Stimulated activated naive CD8-positive, alpha-beta T cell treated with anti-CD3 and anti-CD28 coated beads, Interleukin-15, Interleukin-2, amounts not matched to agents 100 ng/mL and 50 ng/mL, for 24 hours (primary cell): ENCODE results near the gene WDR76.
A peak's percentile ranks its signal among the peaks of the same experiment; 100 is the strongest.

Source experiments
- H3K27ac Mint-ChIP-seq: one replicate; pipeline ENCODE4 v1.8.0; 2021; ENCODE audit warnings: mild to moderate bottlenecking, mixed read lengths
- H3K27me3 Mint-ChIP-seq: one replicate; pipeline ENCODE4 v1.8.0; 2021; ENCODE audit warnings: mixed read lengths
- H3K36me3 Mint-ChIP-seq: one replicate; pipeline ENCODE4 v1.8.0; 2021; ENCODE audit warnings: low read depth, mixed read lengths
- H3K4me1 Mint-ChIP-seq: one replicate; pipeline ENCODE4 v1.8.0; 2021; ENCODE audit warnings: low read depth, mixed read lengths
- H3K4me3 Mint-ChIP-seq: one replicate; pipeline ENCODE4 v1.8.0; 2021; ENCODE audit warnings: mild to moderate bottlenecking, mixed read lengths
- H3K9me3 Mint-ChIP-seq: one replicate; pipeline ENCODE4 v1.8.0; 2021; ENCODE audit warnings: mixed read lengths

The WDR76 gene

DNA sequence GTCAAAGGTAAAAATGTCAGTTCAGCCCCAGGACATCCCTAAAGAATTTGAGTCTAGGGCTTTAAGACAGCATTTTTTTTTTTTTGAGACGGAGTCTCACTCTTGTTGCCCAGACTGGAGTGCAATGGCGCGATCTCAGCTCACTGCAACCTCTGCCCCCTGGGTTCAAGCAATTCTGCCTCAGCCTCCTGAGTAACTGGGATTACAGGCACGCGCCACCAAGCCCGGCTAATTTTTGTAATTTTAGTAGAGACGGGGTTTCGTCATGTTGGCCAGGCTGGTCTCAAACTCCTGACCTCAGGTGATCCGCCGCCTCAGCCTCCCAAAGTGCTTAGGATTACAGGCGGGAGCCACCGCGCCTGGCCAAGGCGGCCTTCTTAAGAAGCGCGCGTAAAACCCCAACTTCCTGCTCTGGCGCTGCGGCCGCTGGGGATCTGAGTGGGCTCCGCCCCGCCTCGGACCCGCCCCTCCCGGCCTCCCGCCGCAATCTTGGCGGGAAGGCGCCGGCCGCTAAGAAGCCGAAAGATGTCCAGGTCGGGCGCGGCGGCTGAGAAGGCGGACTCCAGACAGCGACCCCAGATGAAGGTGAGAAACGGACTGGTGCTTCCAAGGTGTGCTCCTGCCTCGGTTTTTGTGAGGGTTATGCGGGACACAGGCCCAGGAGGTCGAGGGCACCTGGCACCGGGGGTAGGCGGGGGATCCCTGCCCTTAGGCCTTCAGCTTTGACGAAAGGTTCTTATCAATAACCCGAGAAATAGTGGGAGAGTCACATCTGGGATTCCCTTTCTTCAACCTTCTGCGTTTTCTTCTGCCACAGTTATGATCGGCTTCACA is at the start of gene WDR76:
WDR76 (plus strand) TSS at position 495 of the 834 bp plus-strand sequence; CDS start at position 526, 31 bp downstream.
- H3K27me3 Mint-ChIP-seq: no peaks in the 10 kb centered on the region
- peak within 1 kb of the TSS; percentile 75 for H3K27ac Mint-ChIP-seq
- peak within 1 kb of the TSS; percentile 89 for H3K4me3 Mint-ChIP-seq
- H3K4me1 Mint-ChIP-seq: peaks cover 66% of the 10 kb centered on the region
- H3K9me3 Mint-ChIP-seq: peaks cover 4% of the 10 kb centered on the region
- peaks cover 38% of the 10 kb centered on the region for H3K36me3 Mint-ChIP-seq

DNA sequence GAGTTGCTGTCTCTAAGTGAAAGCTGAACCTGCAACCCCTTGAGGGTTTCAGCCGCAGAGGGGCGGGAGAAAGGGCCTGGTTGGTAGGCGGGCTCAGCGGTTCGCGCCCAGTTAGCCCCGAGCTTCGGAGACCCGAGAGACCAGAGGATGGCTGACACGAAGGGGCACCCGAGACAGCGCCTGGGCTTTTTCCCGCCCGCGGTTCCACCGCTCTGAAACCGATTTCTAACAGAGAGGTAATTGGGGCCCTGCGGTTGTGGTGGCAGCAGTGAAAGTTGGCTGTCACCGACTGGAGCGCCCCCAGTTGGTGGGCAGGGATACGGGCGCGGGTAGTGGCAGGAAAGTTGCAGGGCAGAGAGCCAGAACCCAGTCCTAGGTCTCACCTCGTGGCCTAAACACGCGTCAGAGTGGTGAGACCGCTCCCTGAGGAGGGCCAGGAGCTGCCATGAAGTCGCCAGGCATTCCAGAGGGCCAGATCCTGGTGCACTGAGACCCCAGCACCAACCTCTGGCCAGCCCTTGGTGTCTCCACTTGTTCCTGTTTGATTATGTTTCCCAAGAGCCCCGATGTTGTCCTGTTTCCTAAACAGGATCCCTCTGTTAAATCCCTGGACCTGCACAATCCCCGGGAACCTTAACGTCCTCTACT is 49.4 kb upstream of the WDR76 start:
- H3K27ac Mint-ChIP-seq: peak overlapping the region; percentile 92
- peaks cover 19% of the 10 kb centered on the region for H3K36me3 Mint-ChIP-seq
- no peaks in the 10 kb centered on the region for H3K9me3 Mint-ChIP-seq
- H3K4me3 Mint-ChIP-seq: peak overlapping the region; percentile 85
- peaks cover 37% of the 10 kb centered on the region for H3K4me1 Mint-ChIP-seq
- H3K27me3 Mint-ChIP-seq: no peaks in the 10 kb centered on the region

DNA sequence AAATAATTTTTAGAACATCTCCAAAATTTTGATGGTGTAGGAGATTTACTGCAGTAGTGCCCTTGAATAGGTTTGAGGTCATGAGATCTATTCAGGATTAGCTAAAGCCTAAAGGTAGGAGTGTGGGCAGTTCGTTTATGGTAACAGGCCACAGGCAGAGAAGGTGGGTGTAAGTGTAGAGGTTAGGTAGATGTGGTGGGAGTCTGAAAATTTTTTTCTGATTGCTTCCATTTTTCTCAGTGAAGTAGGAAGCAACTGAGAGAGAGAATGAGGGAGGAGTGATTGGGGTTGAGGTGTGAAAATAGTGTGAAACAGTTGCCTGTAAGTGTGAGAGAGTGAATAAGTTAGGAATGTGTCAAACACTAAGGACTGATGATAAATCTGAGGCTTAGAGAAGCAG is 47.8 kb upstream of the WDR76 start:
- H3K27me3 Mint-ChIP-seq: no peaks in the 10 kb centered on the region
- H3K4me3 Mint-ChIP-seq: no peak overlapping the region
- H3K9me3 Mint-ChIP-seq: no peaks in the 10 kb centered on the region
- H3K36me3 Mint-ChIP-seq: peaks cover 9% of the 10 kb centered on the region
- peaks cover 37% of the 10 kb centered on the region for H3K4me1 Mint-ChIP-seq
- peak overlapping the region; percentile 6 for H3K27ac Mint-ChIP-seq

DNA sequence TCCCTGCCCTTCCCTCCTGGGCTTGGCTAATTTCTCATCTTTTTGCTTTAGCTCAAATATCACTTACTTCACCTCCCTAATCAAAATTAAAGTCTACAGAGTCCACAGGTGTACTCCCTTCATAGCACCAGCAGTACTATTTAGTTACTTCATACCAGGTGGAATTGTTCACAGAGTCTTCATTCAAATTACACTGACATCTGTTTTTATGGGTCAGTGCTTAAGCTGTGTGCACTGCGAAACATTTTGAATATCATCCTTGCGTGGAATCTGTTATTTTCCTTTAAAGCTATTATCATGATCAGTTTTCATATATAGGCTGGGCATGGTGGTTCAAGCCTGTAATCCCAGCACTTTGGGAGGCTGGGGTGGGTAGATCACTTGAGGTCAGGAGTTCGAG is 37.4 kb upstream of the WDR76 start:
- H3K4me1 Mint-ChIP-seq: peaks cover 25% of the 10 kb centered on the region
- no peaks in the 10 kb centered on the region for H3K27me3 Mint-ChIP-seq
- no peaks in the 10 kb centered on the region for H3K9me3 Mint-ChIP-seq
- no peak overlapping the region for H3K27ac Mint-ChIP-seq
- H3K36me3 Mint-ChIP-seq: peaks cover 18% of the 10 kb centered on the region
- no peak overlapping the region for H3K4me3 Mint-ChIP-seq

DNA sequence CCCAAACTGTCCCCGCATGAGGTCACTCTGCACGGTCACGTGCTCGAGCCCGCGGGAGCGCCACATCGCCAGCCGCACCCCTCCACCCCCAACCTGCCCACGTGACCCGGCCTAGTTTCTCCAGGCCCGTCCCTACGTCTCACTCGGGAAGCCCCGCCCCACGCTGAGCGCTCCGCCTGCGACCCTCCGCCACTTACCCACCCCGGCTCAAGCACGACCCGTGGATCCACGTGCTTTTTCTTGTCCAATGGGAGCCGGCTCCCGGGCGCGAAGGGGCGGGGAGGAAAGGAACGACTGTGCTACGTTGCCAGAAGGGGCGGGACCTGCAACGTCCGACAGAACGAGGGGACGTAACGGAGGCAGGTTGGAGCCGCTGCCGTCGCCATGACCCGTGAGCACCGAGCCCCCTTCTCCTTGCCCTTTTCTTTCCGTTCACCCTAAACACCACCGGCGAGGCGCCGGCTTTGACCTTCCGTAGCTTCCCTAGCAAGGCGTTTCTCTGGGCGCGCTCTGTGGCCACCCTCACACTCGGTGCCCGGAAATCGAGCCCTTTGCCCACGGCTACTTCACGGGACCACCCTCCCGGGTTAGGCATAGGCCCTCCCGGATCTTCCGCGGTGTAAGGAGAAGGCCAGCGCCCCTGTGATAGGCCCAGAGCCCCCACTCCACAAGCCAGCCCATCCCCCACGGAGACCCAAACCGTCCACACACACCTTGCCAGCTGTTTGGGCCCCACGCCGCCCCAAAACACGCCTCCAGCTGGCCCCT is 34.6 kb upstream of the WDR76 start, which contains the start of gene SERF2:
SERF2 (plus strand) TSS at position 328 of the 768 bp plus-strand sequence; CDS start at position 385, 57 bp downstream.
- H3K4me1 Mint-ChIP-seq: peaks cover 40% of the 10 kb centered on the region
- no peaks in the 10 kb centered on the region for H3K9me3 Mint-ChIP-seq
- H3K27me3 Mint-ChIP-seq: no peaks in the 10 kb centered on the region
- H3K4me3 Mint-ChIP-seq: peak within 1 kb of the TSS; percentile 89
- H3K36me3 Mint-ChIP-seq: peaks cover 42% of the 10 kb centered on the region
- H3K27ac Mint-ChIP-seq: peak within 1 kb of the TSS; percentile 94

DNA sequence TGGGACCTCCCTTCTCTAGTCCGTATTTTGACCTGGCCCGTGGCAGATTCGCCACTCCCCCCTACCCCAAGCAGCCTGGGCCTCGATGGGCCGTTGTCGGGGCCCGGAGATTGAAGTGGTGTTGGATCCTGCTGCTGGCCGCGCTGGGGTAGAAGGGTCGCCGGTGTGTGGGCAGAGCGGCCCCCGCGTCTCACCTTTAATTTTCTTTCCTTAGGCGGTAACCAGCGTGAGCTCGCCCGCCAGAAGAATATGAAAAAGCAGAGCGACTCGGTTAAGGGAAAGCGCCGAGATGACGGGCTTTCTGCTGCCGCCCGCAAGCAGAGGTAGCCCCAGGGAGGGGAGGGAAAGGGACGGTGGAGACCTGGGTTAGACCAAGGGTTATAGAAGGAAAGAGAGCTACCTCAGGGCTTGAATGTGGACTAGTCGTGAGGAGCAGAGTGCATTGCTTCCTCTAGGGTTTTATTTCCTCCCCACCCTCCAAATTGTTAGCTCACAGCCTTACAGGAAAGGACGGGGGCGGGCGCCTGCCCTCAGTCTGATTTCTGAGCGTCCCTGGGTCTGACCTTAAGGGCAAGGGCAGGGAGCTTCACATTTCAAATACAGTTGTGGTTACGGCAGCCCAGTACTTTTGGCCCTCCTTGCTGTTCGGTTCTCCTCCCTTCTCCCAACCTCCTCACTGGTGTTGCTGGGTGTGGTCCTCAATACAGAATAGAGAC is 33.9 kb upstream of the WDR76 start:
- no peaks in the 10 kb centered on the region for H3K27me3 Mint-ChIP-seq
- H3K4me3 Mint-ChIP-seq: peak overlapping the region; percentile 89
- H3K36me3 Mint-ChIP-seq: peaks cover 42% of the 10 kb centered on the region
- H3K9me3 Mint-ChIP-seq: no peaks in the 10 kb centered on the region
- peak overlapping the region; percentile 94 for H3K27ac Mint-ChIP-seq
- peaks cover 40% of the 10 kb centered on the region for H3K4me1 Mint-ChIP-seq

DNA sequence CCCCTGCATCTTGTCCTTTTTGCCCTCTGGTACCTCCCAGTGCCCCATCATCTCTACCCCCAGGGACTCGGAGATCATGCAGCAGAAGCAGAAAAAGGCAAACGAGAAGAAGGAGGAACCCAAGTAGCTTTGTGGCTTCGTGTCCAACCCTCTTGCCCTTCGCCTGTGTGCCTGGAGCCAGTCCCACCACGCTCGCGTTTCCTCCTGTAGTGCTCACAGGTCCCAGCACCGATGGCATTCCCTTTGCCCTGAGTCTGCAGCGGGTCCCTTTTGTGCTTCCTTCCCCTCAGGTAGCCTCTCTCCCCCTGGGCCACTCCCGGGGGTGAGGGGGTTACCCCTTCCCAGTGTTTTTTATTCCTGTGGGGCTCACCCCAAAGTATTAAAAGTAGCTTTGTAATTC is 33.2 kb upstream of the WDR76 start:
- peaks cover 45% of the 10 kb centered on the region for H3K4me1 Mint-ChIP-seq
- H3K27me3 Mint-ChIP-seq: no peaks in the 10 kb centered on the region
- peaks cover 48% of the 10 kb centered on the region for H3K36me3 Mint-ChIP-seq
- no peaks in the 10 kb centered on the region for H3K9me3 Mint-ChIP-seq
- H3K4me3 Mint-ChIP-seq: peak overlapping the region; percentile 89
- peak overlapping the region; percentile 94 for H3K27ac Mint-ChIP-seq

DNA sequence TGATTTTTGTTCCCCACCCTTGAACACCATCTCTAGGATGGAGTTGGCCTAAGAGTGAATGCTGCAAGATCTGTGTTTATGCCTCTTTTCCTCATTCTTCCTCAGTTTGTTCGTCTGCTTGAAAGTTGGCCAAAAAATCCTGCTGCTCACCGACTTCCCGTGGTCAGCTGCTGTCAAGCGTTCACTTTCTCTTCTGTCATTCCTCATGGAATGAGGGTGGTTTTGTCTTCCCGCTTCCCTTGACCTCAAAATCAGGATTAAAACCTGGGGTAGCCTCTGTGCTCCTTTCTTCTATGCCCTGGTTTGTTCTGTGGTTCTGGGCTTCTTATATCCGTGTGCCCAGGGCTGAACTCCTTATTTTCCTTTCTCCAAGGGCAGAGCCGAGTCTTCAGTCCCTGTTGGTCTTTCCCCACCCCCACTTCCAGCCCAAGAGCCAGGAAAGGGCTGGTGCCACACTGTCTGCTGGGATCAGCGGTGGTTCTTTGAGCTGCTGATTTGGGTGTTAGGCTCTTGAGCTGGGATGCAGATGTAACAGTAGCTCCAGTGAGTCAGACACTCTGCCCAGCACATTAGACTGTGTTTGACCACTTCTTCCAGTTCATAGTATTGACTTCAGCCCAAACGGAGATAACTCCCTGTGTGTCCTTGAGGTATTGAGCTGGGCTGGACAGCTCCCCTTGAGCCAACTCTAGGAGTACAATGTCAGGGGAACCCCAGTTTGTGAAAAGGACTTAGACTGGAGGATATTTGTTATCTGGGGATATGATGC is 32.3 kb upstream of the WDR76 start:
- H3K9me3 Mint-ChIP-seq: no peaks in the 10 kb centered on the region
- H3K36me3 Mint-ChIP-seq: peaks cover 56% of the 10 kb centered on the region
- peak overlapping the region; percentile 94 for H3K27ac Mint-ChIP-seq
- H3K4me1 Mint-ChIP-seq: peaks cover 48% of the 10 kb centered on the region
- H3K4me3 Mint-ChIP-seq: peak overlapping the region; percentile 89
- no peaks in the 10 kb centered on the region for H3K27me3 Mint-ChIP-seq

DNA sequence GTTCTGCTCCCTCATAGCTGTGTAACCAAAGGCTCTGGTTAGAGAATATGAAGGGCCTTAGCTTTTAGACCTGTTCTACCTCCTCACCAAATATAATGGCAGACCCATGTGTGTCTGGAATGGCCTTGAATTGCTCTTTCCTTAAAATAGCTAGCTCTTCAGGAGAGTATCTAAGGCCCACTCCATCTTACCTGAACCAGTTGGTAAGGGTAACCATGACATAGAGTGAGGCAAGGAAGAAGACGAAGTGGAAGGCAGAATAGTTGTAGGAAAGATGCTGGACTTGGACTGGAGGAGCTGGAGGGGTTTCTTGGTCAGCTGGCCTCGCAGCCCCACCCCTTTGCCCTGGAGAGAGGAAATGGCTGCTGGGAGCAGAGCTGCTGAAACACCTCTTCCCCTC is 31.6 kb upstream of the WDR76 start:
- H3K27ac Mint-ChIP-seq: peak overlapping the region; percentile 23
- H3K4me3 Mint-ChIP-seq: no peak overlapping the region
- H3K27me3 Mint-ChIP-seq: no peaks in the 10 kb centered on the region
- H3K36me3 Mint-ChIP-seq: peaks cover 63% of the 10 kb centered on the region
- no peaks in the 10 kb centered on the region for H3K9me3 Mint-ChIP-seq
- peaks cover 53% of the 10 kb centered on the region for H3K4me1 Mint-ChIP-seq

DNA sequence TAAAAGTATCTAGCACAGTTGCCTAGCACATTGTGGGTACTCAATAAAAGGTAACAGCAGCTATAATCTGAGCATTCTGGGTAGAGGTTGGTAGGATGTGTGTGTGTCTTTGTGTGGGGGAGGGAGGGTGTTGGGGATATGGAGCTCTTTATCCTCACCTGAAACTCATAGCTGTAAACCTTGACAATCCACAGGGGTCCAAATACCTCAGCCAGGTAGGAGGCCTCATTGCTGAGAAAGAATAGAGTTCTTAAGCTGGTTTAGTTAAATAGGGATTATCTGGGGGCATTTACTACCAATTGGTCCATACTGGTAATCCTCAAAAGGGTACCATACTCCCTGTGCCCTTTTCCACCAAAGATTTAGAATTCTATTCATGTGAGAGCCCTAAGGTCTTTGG is 30.8 kb upstream of the WDR76 start:
- H3K36me3 Mint-ChIP-seq: peaks cover 70% of the 10 kb centered on the region
- peaks cover 58% of the 10 kb centered on the region for H3K4me1 Mint-ChIP-seq
- H3K9me3 Mint-ChIP-seq: no peaks in the 10 kb centered on the region
- no peak overlapping the region for H3K27ac Mint-ChIP-seq
- H3K27me3 Mint-ChIP-seq: no peaks in the 10 kb centered on the region
- no peak overlapping the region for H3K4me3 Mint-ChIP-seq

DNA sequence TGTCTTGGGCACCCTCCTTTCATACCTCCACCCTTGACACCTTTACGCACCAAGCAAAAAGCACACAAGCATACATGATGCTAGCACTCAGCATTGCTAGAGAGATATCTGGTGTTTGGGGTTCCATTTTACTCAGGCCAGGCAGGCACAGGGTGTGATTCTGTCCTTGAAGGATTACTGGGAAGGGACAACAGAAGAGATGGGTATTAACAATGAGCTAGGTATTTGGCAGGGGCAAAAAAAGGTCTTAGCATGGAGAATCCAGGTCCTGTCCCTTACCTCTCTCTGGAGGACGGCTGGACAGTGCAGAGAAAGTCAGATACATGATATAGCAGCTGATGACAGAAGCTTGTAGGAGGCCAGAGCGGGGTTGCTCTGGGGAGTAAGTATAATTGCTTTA is 30.2 kb upstream of the WDR76 start:
- H3K27ac Mint-ChIP-seq: no peak overlapping the region
- H3K36me3 Mint-ChIP-seq: peaks cover 76% of the 10 kb centered on the region
- no peak overlapping the region for H3K4me3 Mint-ChIP-seq
- no peaks in the 10 kb centered on the region for H3K9me3 Mint-ChIP-seq
- no peaks in the 10 kb centered on the region for H3K27me3 Mint-ChIP-seq
- peaks cover 61% of the 10 kb centered on the region for H3K4me1 Mint-ChIP-seq

DNA sequence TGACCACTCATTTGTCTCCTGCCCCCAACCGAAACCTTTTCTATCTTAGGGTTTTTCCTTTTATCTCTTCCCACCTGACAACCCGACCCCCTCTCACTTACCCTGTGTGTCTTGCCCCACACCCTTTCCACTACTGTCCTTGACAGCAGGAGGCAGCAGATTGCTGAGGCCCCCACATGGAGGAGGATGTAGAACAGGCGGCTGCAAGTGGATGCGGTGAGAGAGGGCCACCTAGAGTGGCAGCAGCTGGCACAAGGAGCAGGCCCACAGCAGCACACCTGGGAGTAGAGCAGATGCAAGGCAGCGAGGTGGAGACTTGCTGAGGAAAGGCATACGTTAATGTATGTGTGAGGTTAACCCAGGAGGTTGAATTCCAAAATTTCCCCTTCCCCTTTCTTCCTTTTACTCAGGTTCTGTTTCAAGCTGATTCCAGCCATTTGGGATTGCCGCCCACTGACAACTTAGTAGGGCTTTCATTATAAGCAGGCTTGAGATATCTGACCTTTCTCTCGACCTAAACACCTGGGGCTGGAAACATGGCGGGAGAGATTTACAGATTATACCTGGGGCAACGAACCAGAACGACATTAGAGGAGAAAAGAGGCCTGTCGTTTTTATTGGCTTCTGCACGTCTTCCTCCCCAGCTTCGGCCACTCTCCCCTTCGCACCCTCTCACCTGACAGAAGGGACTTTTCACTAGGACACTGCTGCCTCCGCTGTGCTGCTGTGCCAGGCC is 27.4 kb upstream of the WDR76 start:
- H3K4me3 Mint-ChIP-seq: peak overlapping the region; percentile 97
- H3K9me3 Mint-ChIP-seq: no peaks in the 10 kb centered on the region
- H3K4me1 Mint-ChIP-seq: peaks cover 49% of the 10 kb centered on the region
- no peaks in the 10 kb centered on the region for H3K27me3 Mint-ChIP-seq
- H3K27ac Mint-ChIP-seq: peak overlapping the region; percentile 98
- H3K36me3 Mint-ChIP-seq: peaks cover 76% of the 10 kb centered on the region

DNA sequence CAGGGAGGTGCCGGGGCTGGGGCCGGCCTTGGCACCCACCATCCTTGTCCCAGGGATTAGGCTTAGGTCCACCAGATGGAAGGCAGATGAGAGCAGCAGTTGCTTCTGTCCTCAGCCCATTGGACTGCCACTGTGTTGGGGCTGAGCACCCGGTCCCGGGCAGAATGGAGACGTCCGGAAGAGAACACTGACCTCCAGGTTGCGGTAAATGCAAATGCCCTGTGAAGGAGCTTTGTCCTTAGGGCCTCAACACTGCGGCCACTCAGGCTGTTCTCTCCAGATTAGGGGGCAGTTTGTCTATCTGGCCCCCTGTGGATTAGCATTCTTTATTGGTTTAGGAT is 26.9 kb upstream of the WDR76 start, which contains the start of gene SERINC4:
SERINC4 (minus strand) TSS at position 276 of the 341 bp plus-strand sequence; CDS start at position 42, 234 bp downstream.
- Mint-ChIP-seq H3K36me3 (peaks cover 76% of the 10 kb centered on the region), H3K9me3 (no peaks in the 10 kb centered on the region), H3K27ac (peak within 1 kb of the TSS; percentile 98), H3K4me1 (peaks cover 46% of the 10 kb centered on the region), H3K4me3 (peak within 1 kb of the TSS; percentile 97), H3K27me3 (no peaks in the 10 kb centered on the region)
